HS-27A (cell line): ENCODE measurements around the gene DNAAF1.

Source experiments
- DNase-seq: peaks from one replicate; pipeline ENCODE4 v3.0.0-alpha.2; 2012; ENCODE audit warnings: low read depth, missing footprints

The DNAAF1 gene

GRCh38 chr16:84161037-84161436, 15.9 kb downstream of the DNAAF1 start:
- DNase-seq = no peak

- DNase-seq = no peak
Observed at GRCh38 chr16:84161801-84162200, 16.7 kb downstream of the DNAAF1 start.

GRCh38 chr16:84165746-84166145, 20.6 kb downstream of the DNAAF1 start:
- no peak for DNase-seq

- no peak for DNase-seq
Observed at GRCh38 chr16:84166796-84167695, 21.9 kb downstream of the DNAAF1 start.

GRCh38 chr16:84169765-84170310, 24.7 kb downstream of the DNAAF1 start:
- no peak for DNase-seq

GRCh38 chr16:84174396-84174795, 29.3 kb downstream of the DNAAF1 start:
- no peak for DNase-seq

- peak; percentile 26 for DNase-seq
Observed at GRCh38 chr16:84175350-84176081, 30.4 kb downstream of the DNAAF1 start.

GRCh38 chr16:84176192-84177053, 31.3 kb downstream of the DNAAF1 start:
- DNase-seq = no peak

GRCh38 chr16:84177741-84178073, 32.6 kb downstream of the DNAAF1 start:
- no peak for DNase-seq

GRCh38 chr16:84178146-84178765, 33.1 kb downstream of the DNAAF1 start:
- no peak for DNase-seq

GRCh38 chr16:84178892-84179611, 33.9 kb downstream of the DNAAF1 start:
- DNase-seq = no peak

- no peak for DNase-seq
Observed at GRCh38 chr16:84179612-84180320, 34.7 kb downstream of the DNAAF1 start.

GRCh38 chr16:84180519-84181140, 35.5 kb downstream of the DNAAF1 start:
- DNase-seq = no peak

- no peak for DNase-seq
Observed at GRCh38 chr16:84181144-84181915, 36.2 kb downstream of the DNAAF1 start.

GRCh38 chr16:84182104-84182503, 37.0 kb downstream of the DNAAF1 start:
- no peak for DNase-seq

GRCh38 chr16:84182680-84183571, 37.8 kb downstream of the DNAAF1 start:
- DNase-seq = no peak

GRCh38 chr16:84183572-84183875, 38.4 kb downstream of the DNAAF1 start:
- DNase-seq = no peak

GRCh38 chr16:84183911-84184591, 38.9 kb downstream of the DNAAF1 start:
- no peak for DNase-seq
